Measurements from ENCODE around the gene RCAN2. TPM values are rescaled to one million over a fixed set of nuclear protein-coding genes. Genes with fewer than 3 reads are reported as not detected.

The RCAN2 gene
- total and polyA plus RNA-seq, 2 donors (not counting 1 experiment from before 2014, with no cell fraction given), result not detected

DNA sequence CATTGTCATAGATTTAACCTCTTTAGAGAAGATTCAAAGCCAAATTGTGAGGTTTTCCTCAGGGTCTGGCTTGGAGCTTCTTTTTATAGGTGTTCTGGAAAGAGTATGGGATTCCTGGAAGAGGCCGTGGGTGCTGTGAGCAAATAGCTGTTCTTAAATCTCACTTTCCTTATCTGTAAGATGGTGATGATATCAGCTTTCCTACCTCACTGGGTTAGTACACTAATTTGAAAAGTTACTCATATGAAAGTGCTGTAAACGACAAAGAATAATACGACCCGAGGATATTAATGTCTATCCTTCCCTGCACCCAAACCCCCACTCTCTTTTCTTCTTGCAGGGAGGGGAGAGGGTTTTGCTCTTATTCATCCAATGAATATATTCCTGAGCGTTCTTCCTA is 203.6 kb downstream of the RCAN2 start:
- H3K4me1 Mint-ChIP-seq, result peaks cover 3% of the 10 kb centered on the region
- no peaks in the 10 kb centered on the region for H3K27me3 ChIP-seq (replicated peaks in 1 of 4; ENCODE audit: control extremely low read depth in 1 of 4, control insufficient read depth in 3 of 4, insufficient read depth in 4 of 4, low read length in 3 of 4)
- ChIA-PET POLR2A (no interaction called here), CTCF (no interaction called here)
- H3K4me3 ChIP-seq (ENCODE audit: control extremely low read depth in 1 of 5, extremely low read depth in 1 of 5, insufficient read depth in 1 of 5, low read depth in 2 of 5, low read length in 4 of 5), result no peak overlapping the region
- no peak overlapping the region for H3K4me3 Mint-ChIP-seq
- DNase-seq (no peak), ATAC-seq (ENCODE audit: low read depth) (no peak)
- no peaks in the 10 kb centered on the region for H3K36me3 ChIP-seq (replicated peaks in 1 of 2; ENCODE audit: control extremely low read depth in 1 of 2, control insufficient read depth in 1 of 2, extremely low read depth in 1 of 2, insufficient read depth in 2 of 2, low read length in 1 of 2)
- TF ChIP-seq, protein P1, sequence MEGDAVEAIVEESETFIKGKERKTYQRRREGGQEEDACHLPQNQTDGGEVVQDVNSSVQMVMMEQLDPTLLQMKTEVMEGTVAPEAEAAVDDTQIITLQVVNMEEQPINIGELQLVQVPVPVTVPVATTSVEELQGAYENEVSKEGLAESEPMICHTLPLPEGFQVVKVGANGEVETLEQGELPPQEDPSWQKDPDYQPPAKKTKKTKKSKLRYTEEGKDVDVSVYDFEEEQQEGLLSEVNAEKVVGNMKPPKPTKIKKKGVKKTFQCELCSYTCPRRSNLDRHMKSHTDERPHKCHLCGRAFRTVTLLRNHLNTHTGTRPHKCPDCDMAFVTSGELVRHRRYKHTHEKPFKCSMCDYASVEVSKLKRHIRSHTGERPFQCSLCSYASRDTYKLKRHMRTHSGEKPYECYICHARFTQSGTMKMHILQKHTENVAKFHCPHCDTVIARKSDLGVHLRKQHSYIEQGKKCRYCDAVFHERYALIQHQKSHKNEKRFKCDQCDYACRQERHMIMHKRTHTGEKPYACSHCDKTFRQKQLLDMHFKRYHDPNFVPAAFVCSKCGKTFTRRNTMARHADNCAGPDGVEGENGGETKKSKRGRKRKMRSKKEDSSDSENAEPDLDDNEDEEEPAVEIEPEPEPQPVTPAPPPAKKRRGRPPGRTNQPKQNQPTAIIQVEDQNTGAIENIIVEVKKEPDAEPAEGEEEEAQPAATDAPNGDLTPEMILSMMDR (IDR thresholded peaks at IDR 0.05), result no peak
- no peak for TF ChIP-seq EZH2 (IDR thresholded peaks at IDR 0.05; ENCODE audit: borderline replicate concordance, insufficient read depth, low read depth, low read length, poor library complexity, severe bottlenecking)
- H4K20me1 ChIP-seq (ENCODE audit: control insufficient read depth, insufficient read depth, low read length, poor library complexity, severe bottlenecking), result no peaks in the 10 kb centered on the region
- H3K9me3 Mint-ChIP-seq (ENCODE audit: insufficient read depth), result no peaks in the 10 kb centered on the region
- no peak overlapping the region for H2AFZ ChIP-seq (ENCODE audit: insufficient read depth, low read depth, low read length, poor library complexity, severe bottlenecking)
- H3K9ac ChIP-seq (ENCODE audit: low read length), result no peak overlapping the region
- H3K27ac ChIP-seq (ENCODE audit: low read length in 2 of 2), result no peak overlapping the region
- H3K4me2 ChIP-seq (replicated peaks; ENCODE audit: low read depth, low read length, poor library complexity, severe bottlenecking), result no peak overlapping the region
- no CpG with 5 or more reads among the region's 5 CpGs for WGBS (ENCODE audit: insufficient coverage)
- no peaks in the 10 kb centered on the region for H3K4me1 ChIP-seq (ENCODE audit: control insufficient read depth in 2 of 2, insufficient read depth in 2 of 2, low read length in 2 of 2)
- H3K9me3 ChIP-seq (ENCODE audit: control extremely low read depth in 1 of 3, control insufficient read depth in 2 of 3, insufficient read depth in 1 of 3, low read length in 2 of 3), result no peaks in the 10 kb centered on the region
- H3K79me2 ChIP-seq (ENCODE audit: control insufficient read depth, insufficient read depth, low read length), result no peaks in the 10 kb centered on the region
- intact Hi-C loops (cut with micrococcal nuclease), result no loop called here
- H3K27ac Mint-ChIP-seq, result no peak overlapping the region
- H3K27me3 Mint-ChIP-seq, result peaks cover 4% of the 10 kb centered on the region

- Histone ChIP-seq H3K79me2 (ENCODE audit: control insufficient read depth, insufficient read depth, low read length) (no peaks in the 10 kb centered on the region), H3K4me1 (ENCODE audit: control insufficient read depth in 2 of 2, insufficient read depth in 2 of 2, low read length in 2 of 2) (no peaks in the 10 kb centered on the region), H3K9me3 (ENCODE audit: control extremely low read depth in 1 of 3, control insufficient read depth in 2 of 3, insufficient read depth in 1 of 3, low read length in 2 of 3) (no peaks in the 10 kb centered on the region), H3K36me3 (replicated peaks in 1 of 2; ENCODE audit: control extremely low read depth in 1 of 2, control insufficient read depth in 1 of 2, extremely low read depth in 1 of 2, insufficient read depth in 2 of 2, low read length in 1 of 2) (no peaks in the 10 kb centered on the region), H3K9ac (ENCODE audit: low read length) (no peak overlapping the region), H3K4me2 (replicated peaks; ENCODE audit: low read depth, low read length, poor library complexity, severe bottlenecking) (no peak overlapping the region), H2AFZ (ENCODE audit: insufficient read depth, low read depth, low read length, poor library complexity, severe bottlenecking) (no peak overlapping the region), H3K27ac (ENCODE audit: low read length in 2 of 2) (no peak overlapping the region), H4K20me1 (ENCODE audit: control insufficient read depth, insufficient read depth, low read length, poor library complexity, severe bottlenecking) (no peaks in the 10 kb centered on the region), H3K4me3 (ENCODE audit: control extremely low read depth in 1 of 5, extremely low read depth in 1 of 5, insufficient read depth in 1 of 5, low read depth in 2 of 5, low read length in 4 of 5) (no peak overlapping the region), H3K27me3 (replicated peaks in 1 of 4; ENCODE audit: control extremely low read depth in 1 of 4, control insufficient read depth in 3 of 4, insufficient read depth in 4 of 4, low read length in 3 of 4) (no peaks in the 10 kb centered on the region)
- ChIA-PET POLR2A (no interaction called here), CTCF (no interaction called here)
- no peak overlapping the region for H3K27ac Mint-ChIP-seq
- intact Hi-C loops (cut with micrococcal nuclease), result no loop called here
- 83% methylated on average over 2 of the region's 2 CpGs for WGBS (ENCODE audit: insufficient coverage)
- H3K4me3 Mint-ChIP-seq, result no peak overlapping the region
- H3K9me3 Mint-ChIP-seq (ENCODE audit: insufficient read depth), result no peaks in the 10 kb centered on the region
- DNase-seq (no peak), ATAC-seq (ENCODE audit: low read depth) (no peak)
- H3K27me3 Mint-ChIP-seq, result peaks cover 4% of the 10 kb centered on the region
- H3K4me1 Mint-ChIP-seq, result peaks cover 3% of the 10 kb centered on the region
- no peak for TF ChIP-seq EZH2 (IDR thresholded peaks at IDR 0.05; ENCODE audit: borderline replicate concordance, insufficient read depth, low read depth, low read length, poor library complexity, severe bottlenecking)
- TF ChIP-seq, protein P1 (IDR thresholded peaks at IDR 0.05), result no peak
Measured at GRCh38 chr6:46287043-46287442, 204.2 kb downstream of the RCAN2 start.

All from B cell (primary cell).